Stimulated activated CD4-positive, alpha-beta T cell treated with anti-CD3 and anti-CD28 coated beads, Interleukin-1b, Interleukin-23, amount 100 ng/mL, for 24 hours (primary cell): ENCODE measurements around the gene FAM180A.
"Not testable (repeated sequence)": the region's sequence is repeated elsewhere in the genome, so short reads cannot be mapped to it uniquely, and the experiment has no call there.

Experiments used
- DNase-seq, 4 experiments: peaks; one replicate each; pipeline ENCODE4 v3.0.0-alpha.2; 2020; ENCODE audit warnings: low read depth in 4 of 4, low spot score in 1 of 4

Gene FAM180A

DNA sequence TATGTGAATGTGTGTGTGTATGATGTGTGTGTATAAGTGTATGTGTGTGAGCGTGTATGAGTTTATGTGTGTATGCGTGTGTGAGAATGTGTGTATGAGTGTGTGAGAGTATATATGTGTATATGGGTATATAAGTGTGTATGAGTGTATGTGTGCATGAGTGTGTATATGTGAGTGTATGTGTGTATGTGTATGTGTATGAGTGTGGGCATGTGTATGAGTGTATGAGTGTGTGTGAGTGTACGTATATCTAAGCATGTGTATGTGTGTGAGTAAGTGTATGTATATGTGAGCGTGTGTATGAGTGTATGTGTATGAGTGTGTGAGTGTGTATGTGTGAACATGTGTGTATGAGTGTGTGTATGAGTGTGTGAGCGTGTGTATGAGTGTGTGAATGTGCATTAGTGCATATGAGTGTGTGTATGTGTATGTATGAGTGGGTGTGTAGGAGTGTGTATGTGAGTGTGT is 33.5 kb downstream of the FAM180A start:
- no peak for DNase-seq

DNA sequence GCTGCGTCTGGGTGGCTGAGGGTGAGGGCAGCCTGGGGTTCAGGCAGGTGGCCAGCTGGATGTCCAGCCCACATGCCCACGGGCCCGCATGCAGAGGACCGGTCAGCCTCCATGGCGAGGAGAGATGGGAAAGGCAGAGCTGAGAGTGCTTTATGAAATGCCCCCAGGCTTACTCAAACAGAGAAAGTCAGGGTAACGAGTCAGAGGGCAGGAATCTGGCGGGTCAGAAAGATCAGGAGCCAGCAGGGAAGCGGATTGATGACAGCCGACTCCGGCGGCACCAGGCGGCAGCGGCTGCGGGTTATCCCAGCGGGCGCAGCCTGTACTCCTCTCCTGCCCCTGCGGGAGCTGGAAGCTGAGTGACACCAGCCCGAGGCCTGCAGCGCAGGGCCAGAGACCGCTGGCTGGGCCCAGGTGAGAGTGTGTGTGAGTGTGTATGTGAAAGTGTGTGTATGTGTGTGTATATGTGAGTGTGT is 34.0 kb downstream of the FAM180A start:
- no peak for DNase-seq

DNA sequence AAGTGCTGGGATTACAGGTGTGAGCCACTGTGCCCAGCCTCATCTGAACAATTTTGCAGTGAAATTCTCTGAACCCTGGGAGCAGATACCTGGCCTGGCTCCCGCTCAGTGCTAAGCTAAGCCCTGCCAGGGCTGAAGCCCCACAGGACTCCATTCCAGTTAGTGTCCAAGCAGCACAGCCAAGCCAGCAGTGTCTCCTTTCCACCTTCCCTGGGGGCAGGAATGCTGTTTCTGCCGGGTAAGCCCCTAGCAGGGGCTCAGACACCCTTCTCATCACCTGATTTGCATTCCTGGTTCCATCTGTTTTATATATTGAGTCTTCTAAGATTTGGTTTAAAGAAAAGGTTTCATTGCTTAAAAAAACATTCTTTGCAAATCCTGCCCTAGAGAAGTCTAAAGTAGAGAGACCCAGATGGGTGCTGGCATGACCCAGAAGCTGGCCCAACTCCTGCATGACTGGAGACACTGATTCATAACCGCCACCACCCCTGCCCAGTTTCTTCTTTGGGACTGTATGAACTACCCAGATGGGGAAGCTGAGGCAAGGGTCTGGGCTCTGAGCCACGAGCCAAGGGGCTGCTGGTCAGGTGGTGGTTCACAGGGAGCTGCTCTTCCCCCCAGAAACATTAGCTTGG is 34.7 kb downstream of the FAM180A start:
- no peak for DNase-seq

DNA sequence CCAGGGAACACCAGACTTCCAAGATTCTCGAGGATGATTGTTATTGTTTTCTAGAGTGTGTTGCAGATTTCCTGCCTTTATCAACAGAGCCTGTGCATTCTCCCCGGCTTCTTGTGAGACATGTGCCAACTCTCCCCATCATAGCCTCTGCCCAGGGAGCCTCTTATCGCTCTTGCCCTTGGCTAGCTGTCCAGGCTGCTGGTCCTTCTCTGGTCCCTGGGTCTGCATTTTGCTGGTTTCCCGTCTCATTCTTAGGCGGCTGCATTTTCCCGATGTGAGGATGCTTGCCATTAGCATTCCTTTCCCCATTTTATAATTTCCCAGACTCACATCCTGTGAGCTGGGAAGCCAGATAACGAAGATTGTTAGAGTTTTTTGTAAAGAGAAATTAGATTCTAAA is 35.8 kb downstream of the FAM180A start:
- no peak for DNase-seq

DNA sequence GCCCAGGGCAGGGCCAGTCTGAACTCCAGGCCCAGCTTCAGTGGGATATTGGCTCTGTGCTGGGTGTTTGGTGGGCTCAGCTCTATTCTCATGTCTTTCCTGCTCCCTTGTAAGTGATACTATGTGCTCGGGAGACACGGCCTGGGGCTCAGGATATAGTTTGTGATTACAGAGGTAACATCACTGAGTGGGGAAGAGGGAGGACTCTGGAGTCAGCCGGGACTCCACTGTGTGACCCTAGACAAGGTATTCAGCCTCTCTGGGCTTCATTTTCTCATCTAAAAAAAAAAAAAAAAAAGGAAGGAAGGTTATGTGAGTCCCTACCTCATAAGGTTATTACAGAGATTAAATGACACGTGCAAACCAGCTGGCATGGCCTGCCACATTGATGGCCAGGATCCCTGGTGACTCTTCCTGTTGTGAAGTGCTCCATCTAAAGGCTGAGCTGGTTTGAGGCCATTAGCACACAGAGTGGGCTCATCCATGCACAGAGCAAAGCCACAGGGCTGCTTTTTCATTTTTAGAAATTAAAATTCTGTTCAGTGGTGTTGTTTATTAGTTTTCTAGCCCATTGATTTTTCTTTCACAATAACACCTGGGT is 36.3 kb downstream of the FAM180A start:
- DNase-seq = no peak

DNA sequence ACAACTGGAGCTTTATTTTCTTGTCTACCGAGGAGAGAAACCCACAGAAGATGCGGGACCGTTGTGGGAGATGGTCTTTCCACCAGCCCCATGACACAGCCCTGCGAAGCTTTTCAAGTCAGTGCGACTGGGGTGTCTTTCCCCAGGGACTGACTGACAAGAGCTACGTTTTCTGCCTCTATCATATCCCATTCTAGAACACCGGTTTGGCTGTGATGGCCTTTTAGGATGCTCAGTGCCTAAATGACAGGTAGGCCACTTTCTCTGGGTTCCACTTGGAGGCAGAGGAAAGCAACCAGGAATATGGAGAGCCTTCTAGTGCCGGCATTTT is 37.5 kb downstream of the FAM180A start:
- no peak for DNase-seq

DNA sequence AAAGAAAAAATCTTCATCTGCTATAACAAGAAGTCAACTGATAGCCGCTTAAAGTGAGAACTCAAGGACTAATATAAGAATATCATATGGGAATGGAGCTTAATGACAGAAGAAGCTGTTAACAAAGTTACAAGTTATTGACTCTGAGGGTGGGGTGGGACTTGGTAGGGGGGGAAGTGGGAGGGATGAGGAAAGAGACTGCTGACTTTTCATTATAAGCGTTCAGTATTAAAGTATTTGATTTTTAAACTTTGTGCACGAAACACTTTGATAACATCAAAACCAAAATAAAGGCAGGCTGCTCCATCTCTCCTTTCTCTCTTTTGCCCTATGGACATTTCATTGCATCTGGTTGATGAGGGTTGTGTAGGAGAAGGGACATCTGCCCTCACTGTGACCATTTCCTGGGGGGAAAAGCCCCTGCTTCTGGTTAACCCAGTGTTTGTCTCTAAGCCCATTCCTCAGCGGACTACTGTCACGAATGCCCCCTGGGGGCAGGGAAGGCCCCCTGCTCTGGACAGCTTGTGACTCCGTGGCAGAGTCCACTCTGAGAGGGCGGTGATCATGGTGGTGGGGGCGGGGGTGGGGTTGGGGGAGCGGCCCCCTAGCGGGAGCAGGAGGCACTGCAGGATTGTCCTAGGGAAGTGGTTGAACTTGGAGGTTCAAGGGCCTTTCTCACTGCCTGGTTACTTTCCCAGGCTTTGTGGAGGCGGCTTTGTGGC is 38.0 kb downstream of the FAM180A start:
- DNase-seq = no peak

DNA sequence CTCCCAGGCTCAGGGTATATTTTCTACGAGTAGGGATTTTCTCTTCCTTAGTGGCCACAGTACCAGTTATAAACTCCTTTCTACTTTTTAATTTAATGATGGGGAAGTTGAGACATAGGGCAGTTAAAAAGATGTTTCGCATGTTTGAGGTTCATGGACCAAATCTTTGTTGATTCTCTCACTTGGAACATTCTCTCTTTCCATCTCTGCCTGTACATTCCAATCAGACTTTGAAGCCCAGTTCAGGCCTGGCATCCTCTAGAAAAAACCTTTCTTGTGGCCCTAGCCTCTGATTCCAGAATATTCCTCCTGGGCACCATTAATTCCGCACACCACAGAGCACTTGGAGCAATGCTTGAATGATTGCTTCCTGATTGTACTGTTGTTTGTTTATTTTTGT is 39.1 kb downstream of the FAM180A start:
- no peak for DNase-seq

DNA sequence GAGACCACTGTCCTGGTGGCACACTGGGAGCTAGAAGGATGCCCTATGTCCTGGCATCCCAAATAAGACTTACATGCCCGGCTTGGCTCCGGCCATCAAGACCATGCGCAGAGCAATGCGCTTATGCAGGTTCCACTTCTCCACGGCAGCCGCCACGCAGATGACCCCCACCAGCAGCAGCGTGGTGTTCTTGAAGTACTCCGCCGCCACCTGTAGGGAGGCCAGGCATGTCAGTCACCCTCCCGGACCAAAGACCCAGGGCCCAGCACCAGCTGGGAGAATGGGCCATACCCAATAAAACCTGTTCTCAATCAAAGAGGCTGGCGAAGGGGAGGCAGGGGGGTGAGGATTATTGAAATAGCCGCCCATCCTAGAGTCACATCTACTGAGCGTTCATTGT is 40.6 kb downstream of the FAM180A start:
- DNase-seq = no peak

DNA sequence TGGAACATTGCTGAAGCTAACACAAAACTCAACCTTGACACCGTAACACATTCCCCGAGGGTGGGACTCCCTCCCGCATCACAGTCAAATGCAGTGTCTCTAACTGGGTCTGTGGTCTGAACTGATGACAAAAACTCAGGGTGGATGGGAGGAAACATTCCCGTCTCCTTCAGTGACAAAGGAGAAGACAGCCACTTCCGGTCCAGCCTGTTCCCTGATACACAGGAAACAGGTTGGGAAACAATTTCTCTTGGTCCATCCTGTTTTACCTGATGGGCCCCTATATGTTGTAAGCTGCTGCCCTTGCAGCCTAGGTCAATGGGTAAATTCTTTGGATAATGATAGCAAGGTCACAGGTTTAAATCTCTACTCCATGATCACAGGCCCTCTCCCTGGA is 41.0 kb downstream of the FAM180A start:
- DNase-seq = no peak

DNA sequence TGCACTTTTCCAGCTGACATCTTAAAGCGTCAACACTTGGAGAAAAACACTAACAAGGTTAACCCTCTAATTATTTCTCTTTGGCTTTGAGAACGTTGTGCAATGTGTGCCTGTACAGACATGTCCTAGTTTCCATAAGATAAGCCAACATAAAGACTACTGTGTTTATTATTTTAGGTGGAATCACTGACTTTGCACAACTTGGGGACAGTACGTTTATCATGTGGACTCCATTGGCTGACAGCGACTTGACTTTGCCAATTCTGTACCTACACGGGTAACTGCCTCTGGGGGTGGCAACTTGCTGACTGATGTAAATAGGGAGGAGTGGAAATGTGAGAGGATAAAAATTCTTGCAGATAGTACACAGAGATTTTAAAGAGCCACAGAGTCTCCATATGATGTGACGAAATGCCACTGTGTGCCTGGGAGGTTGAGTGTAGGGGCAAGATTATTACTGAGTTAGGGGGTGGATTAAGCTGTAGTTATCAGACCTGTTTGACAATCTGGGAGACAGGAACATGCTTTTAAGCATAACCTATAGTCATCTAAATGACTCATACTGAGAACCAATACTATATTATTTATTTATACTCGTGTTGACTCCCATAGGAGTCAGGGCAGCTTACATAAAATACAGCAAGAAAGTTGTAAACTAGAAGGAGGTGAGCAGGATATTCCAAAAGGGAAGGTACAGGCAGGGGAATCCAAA is 41.6 kb downstream of the FAM180A start:
- no peak for DNase-seq

DNA sequence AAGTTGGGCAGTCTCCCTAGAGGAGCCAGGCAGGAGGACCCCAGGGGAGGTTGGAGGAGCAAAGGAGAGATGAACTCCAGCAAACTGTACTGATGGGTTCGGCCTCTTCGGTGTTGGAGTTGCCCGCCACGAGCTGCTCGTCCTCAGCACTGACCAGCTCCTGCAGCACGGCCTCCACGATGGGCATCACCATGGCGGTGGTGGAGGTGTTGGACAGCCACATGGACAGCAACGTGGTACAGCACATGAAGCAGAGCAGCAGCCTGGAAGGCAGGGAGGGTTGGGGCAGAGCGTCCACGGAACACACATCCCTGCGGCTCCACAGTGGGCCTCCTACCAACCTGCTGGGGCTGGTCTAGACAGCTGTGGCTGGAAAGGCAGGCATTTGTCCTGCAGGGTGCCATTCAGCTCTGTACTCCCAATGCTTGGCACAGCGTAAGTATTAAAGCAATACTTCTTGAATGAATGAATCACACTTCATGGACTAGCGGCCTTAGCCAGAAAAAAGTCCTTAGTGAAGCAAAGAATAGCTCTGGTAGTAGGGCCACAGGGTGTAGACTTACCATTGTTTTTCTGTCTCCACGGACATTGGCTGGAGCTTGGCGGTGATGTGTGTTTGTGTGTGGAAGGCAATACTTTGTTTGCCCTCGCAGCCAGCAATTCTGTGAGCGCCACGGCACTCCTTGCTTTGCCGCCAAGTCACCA is 42.4 kb downstream of the FAM180A start:
- DNase-seq = no peak

DNA sequence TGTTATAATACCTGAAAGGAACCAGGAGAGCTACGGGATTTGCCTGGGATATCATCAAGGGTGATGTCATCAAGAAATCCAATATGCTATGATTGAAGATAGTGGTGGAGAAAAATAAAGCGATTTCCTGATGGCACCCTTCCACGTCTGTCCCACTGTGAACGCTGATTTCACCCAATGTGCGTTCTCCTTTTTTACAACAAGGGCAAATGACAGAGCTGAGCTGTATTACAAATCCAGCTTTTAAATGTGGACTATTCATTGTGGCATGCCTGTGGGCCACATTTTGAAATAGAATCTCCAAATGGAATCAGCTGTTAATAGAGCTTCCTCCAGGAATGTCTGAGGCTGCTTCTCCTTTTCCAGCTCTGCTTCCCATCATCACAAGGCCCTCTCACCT is 43.9 kb downstream of the FAM180A start:
- DNase-seq = no peak

DNA sequence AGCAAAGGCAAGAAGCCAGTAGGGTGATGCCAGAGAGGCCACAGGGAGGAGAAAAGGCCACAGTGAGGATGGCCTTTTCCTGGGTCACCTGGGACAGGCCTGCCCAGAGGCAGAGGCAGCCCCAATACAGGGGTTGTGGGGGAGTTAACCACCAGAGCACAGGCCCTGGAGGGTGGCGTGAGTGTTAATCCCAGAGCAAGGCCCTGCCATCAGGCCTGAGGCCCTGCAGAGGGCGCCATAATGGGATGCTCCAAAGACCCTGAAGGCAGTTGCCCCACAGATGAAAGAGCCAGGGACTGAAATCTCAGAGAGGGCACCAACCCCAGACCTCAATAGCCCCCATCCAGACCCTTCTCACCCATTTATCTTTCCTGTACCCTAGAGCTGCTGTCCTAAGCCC is 44.5 kb downstream of the FAM180A start:
- DNase-seq = no peak

DNA sequence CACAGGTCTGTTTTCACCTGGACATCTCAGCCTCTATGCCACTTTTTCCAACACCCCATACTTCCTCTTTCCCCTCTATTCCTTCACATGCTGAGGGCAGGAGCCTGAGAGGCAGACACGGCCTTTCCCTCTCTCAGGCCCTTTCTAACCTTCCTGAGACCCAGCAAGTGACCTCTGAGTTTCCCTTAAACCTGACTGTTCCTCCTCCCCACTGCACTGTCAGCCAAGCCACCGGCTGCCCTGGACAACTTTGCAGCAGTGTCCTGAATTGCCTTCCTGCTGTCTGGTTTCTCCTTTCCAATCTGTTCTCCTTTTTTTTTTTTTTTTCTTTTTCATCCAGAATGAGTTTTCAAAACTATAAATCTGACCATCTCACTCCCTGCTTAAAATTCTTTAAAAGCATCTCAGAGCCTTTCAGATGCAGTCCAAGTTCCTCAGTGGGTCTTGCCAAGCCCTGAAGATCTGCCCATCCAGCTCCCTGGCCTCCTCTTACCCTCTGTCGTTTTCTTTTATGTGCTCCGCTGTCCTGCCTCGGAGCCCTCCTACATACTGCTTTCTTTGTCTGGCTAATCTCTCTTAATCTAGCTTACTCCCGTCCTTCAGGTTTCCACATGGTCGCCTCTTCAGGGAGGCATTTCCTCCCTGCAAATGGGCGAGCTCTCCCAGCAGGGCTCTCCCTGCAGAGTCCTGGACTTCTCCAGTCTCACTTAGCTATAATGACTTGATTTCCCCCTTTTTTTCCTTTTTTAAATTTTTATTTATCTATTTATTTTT is 51.1 kb downstream of the FAM180A start:
- no peak for DNase-seq

DNA sequence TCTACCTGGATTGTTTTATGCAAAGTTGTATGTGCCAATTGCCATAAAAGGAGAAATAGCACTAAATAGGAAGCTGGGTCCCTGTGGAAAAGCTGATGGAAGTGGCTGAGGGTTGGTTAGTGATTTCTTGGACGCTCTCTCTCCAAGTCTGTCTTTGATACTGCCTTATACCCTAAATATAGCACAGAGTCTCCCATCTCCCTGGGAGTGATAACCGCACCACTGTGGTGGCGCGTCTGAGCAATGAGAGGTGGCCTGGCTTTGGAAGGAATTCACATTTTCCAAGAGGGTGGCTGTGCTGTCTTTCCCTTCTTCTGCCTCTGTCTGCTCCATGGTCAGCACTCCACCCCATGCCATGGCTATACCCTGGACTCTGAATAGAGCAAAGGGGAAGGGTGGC is 55.1 kb downstream of the FAM180A start:
- no peak for DNase-seq

DNA sequence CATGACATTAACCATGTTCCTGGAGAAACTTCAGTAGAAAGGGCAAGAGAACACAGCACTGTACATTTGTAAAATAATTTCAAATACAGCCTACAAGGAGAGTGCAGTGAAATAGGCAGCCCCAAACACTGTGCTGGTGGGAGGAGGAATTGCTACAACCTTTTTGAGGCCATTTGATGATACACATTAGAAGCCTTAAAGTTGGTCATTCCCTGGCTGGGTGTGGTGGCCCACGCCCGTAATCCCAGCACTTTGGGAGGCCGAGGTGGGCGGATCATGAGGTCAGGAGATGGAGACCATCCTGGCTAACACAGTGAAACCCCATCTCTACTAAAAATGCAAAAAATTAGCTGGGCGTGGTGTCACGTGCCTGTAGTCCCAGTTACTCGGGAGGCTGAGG is 56.0 kb downstream of the FAM180A start:
- DNase-seq = not testable (repeated sequence)

DNA sequence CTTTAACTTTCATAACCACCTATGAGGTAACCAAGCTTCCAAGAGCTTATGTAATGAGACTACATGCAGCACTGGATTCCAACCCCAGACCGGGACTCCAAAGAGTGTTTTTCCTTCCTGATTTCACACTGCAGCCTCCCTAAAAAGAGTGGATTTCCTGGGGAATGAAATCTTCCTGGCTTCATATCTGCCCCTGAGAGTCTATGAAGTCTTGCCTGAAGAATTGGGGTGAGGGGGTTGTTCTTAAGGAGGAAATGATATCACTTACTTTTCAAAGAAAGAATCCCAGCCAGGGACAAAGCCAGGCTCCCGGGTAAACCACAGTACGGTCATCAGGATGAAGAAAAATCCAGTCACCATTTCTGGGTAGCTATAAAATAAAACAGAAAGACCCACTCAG is 56.6 kb downstream of the FAM180A start:
- no peak for DNase-seq

DNA sequence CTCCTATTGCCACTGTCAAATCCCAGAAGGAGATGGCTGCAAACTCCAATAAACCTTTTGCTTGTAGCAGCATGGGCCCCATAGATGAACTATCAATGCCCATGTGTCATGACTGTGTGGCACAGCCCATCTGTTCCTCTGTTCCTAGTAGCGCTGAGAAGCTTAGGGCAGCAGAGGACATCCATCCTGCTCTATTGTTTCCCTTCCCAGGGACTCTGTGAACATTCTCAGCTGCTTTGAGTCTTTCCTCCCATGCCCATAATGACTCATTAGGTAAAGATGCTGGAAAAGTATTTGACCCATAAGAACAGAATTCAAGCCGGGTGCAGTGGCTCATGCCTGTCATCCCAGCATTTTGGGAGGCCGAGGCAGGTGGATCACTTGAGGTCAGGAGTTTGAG is 58.0 kb downstream of the FAM180A start:
- DNase-seq = no peak

DNA sequence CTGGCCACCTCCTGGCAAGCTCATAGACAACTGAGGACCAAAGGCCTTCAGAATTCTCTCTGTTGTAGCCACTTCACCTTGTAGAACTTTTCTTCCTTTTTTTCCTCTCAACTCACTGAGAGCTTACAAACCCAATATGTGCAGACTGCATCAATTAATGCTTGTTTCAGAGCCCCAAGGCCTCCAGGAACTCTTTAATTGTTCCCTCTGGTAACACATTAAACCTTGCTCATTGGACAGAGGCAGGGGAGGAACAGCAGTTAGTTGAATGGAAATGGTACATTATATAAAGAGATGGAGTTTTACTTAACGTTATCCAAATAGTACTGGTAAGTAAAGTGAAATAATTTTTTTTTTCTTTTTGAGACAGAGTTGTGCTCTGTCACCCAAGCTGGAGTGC is 61.1 kb downstream of the FAM180A start:
- DNase-seq = no peak
